ENCODE results near the gene LBX2.

GRCh38 chr2:74464406-74464805 is 35.0 kb downstream of the LBX2 start:
- TF ChIP-seq CTCF (conservative IDR thresholded peaks at IDR 0.05; ENCODE audit: low read length) (no peak), EZH2phosphoT487 (IDR thresholded peaks at IDR 0.05; ENCODE audit: borderline replicate concordance) (no peak)
